Activated T-cell treated with anti-CD3 and anti-CD28 coated beads for 24 hours (primary cell): ENCODE results near the gene TSPYL1.
"Not testable (repeated sequence)": the region's sequence is repeated elsewhere in the genome, so short reads cannot be mapped to it uniquely, and the experiment has no call there.

Experiments used
- DNase-seq: peaks from one replicate; pipeline ENCODE4 v3.0.0-alpha.2; 2020; ENCODE audit warnings: low read depth

Gene TSPYL1

GRCh38 chr6:116279232-116280160 is at the start of gene TSPYL1:
Gene TSPYL1, minus strand, starts transcription at chr6:116279930. Its CDS starts 100 bp downstream, at chr6:116279830.
- DNase-seq: peak; percentile 91

GRCh38 chr6:116329156-116329555 is 49.4 kb upstream of the TSPYL1 start:
- DNase-seq: no peak

GRCh38 chr6:116328528-116328903 is 48.8 kb upstream of the TSPYL1 start:
- no peak for DNase-seq

- no peak for DNase-seq
Observed at GRCh38 chr6:116327803-116328527, 48.2 kb upstream of the TSPYL1 start.

GRCh38 chr6:116326996-116327395 is 47.3 kb upstream of the TSPYL1 start:
- no peak for DNase-seq

GRCh38 chr6:116326181-116326671 is 46.5 kb upstream of the TSPYL1 start:
- no peak for DNase-seq

- DNase-seq: not testable (repeated sequence)
Observed at GRCh38 chr6:116325634-116326132, 46.0 kb upstream of the TSPYL1 start.

GRCh38 chr6:116323863-116324262 is 44.1 kb upstream of the TSPYL1 start:
- DNase-seq: no peak

- not testable (repeated sequence) for DNase-seq
Observed at GRCh38 chr6:116321933-116322332, 42.2 kb upstream of the TSPYL1 start.

- no peak for DNase-seq
Observed at GRCh38 chr6:116316772-116317467, 37.2 kb upstream of the TSPYL1 start.

- DNase-seq: no peak
Observed at GRCh38 chr6:116314878-116315277, 35.1 kb upstream of the TSPYL1 start.

GRCh38 chr6:116314218-116314617 is 34.5 kb upstream of the TSPYL1 start:
- DNase-seq: no peak

GRCh38 chr6:116313101-116313776 is 33.5 kb upstream of the TSPYL1 start:
- no peak for DNase-seq

- DNase-seq: no peak
Observed at GRCh38 chr6:116309657-116310056, 29.9 kb upstream of the TSPYL1 start.

GRCh38 chr6:116309001-116309400 is 29.3 kb upstream of the TSPYL1 start:
- DNase-seq: no peak

GRCh38 chr6:116307633-116308032 is 27.9 kb upstream of the TSPYL1 start:
- no peak for DNase-seq

GRCh38 chr6:116307001-116307400 is 27.3 kb upstream of the TSPYL1 start:
- DNase-seq: no peak

GRCh38 chr6:116304538-116305097 is 24.9 kb upstream of the TSPYL1 start:
- DNase-seq: no peak

- DNase-seq: no peak
Observed at GRCh38 chr6:116301104-116301503, 21.4 kb upstream of the TSPYL1 start.

GRCh38 chr6:116300566-116300965 is 20.8 kb upstream of the TSPYL1 start:
- no peak for DNase-seq

GRCh38 chr6:116298973-116299372 is 19.2 kb upstream of the TSPYL1 start:
- DNase-seq: no peak
